ENCODE data around the gene DPYD.

DNA sequence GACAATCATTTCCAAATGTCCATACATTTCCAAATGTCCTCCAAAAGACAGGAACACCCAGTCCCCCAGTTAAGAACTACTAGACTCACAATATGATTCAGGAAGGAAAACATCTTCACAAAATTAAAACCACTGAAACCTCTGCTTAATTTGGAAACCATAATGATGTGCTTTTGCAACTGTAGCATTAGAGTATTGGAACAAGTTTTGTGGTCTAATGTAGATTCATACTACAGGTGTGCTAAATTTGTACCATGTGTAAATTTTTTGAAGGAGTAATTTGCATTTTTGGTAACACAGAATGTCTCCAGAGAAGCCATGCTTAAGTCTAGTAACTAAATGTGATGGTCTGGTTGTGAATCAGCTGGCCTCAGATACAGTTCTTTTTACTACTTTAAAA, 129.6 kb downstream of the DPYD start:
- TF ChIP-seq ZNF274 (IDR thresholded peaks at IDR 0.05; ENCODE audit: low read depth, low read length) = no peak
- TF ChIP-seq YY1 (IDR thresholded peaks at IDR 0.05; ENCODE audit: insufficient read depth, insufficient read length) = no peak
- no peak for TF ChIP-seq SUZ12 (IDR thresholded peaks at IDR 0.05; ENCODE audit: extremely low read depth, insufficient read depth, insufficient read length)
